ENCODE measurements around the gene ZG16B.

ZG16B gene

DNA sequence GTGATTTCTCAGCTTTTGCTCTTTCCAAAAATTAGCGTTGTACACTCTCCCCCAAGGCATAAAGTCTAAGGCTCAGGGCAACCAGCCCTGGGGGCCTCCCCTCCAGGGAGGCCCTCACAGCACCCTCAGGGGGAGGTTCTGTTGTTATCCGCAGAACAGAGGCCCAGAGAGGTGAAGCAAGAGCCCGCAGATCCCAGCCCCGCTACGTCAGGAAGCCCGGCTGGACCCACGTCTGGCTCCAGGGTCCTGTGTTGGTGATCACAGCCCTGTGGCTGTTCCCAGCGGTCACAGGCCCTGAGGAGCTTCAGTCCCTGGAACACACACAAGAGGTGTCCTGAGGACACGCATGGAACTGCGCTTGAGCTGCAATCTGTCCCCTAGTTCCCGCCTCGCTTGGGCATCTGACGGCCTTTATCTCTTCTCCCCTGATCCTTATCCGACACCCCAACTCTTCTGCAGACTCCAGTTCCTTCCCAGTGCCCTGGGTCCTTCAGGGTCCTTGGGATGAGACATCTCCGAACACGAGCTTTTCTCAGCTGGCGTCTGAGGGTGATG, 1.1 kb upstream of the ZG16B start:
- CTCF ChIA-PET, result no interaction called here
- TF ChIP-seq ARNT (IDR thresholded peaks at IDR 0.05) (no peak), ELF4 (IDR thresholded peaks at IDR 0.05) (no peak), LEF1 (IDR thresholded peaks at IDR 0.05; ENCODE audit: borderline replicate concordance) (no peak), FOXK2 (IDR thresholded peaks at IDR 0.05) (no peak), SP1 (IDR thresholded peaks at IDR 0.05) (no peak), FOXM1 (IDR thresholded peaks at IDR 0.05; ENCODE audit: borderline replicate concordance) (no peak), CTBP1 (IDR thresholded peaks at IDR 0.05; ENCODE audit: borderline replicate concordance) (no peak), L3MBTL2 (conservative IDR thresholded peaks at IDR 0.05) (no peak), HDGF (IDR thresholded peaks at IDR 0.05; ENCODE audit: borderline replicate concordance) (no peak), BHLHE40 (IDR thresholded peaks at IDR 0.05; ENCODE audit: borderline replicate concordance) (no peak), SUZ12 (IDR thresholded peaks at IDR 0.05) (no peak), ZNF384 (IDR thresholded peaks at IDR 0.05) (no peak), TARDBP (IDR thresholded peaks at IDR 0.05) (no peak), FOXA1 (IDR thresholded peaks at IDR 0.05) (no peak), NFRKB (IDR thresholded peaks at IDR 0.05) (no peak)
- TF ChIP-seq, protein P1, sequence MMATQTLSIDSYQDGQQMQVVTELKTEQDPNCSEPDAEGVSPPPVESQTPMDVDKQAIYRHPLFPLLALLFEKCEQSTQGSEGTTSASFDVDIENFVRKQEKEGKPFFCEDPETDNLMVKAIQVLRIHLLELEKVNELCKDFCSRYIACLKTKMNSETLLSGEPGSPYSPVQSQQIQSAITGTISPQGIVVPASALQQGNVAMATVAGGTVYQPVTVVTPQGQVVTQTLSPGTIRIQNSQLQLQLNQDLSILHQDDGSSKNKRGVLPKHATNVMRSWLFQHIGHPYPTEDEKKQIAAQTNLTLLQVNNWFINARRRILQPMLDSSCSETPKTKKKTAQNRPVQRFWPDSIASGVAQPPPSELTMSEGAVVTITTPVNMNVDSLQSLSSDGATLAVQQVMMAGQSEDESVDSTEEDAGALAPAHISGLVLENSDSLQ (IDR thresholded peaks at IDR 0.05), result no peak
- no peak for DNase-seq (ENCODE audit: extremely low spot score)
- POLR2A ChIA-PET, result no interaction called here

DNA sequence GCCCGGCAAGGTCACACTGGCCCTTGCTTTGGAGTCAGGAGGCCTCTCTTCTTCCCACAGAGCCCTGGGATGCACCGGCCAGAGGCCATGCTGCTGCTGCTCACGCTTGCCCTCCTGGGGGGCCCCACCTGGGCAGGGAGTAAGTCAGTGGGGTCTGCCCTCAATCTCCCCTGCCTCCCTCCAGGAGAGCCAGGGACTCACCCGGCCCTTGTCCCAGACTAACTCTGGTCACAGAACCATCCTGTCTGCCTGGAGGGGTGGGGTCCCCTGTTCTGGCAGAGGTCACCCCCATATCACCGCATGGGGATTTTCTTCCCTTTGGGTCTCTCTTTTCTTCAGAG, 222 bp downstream of the ZG16B start:
- DNase-seq (ENCODE audit: extremely low spot score), result no peak
- CTCF ChIA-PET, result interaction anchor here (0.8 kb wide), 1 partner anchor 9 kb away, joined by 4 read pairs; no protein-coding TSS in a partner anchor
- TF ChIP-seq, protein P1 (IDR thresholded peaks at IDR 0.05), result no peak
- TF ChIP-seq LEF1 (IDR thresholded peaks at IDR 0.05; ENCODE audit: borderline replicate concordance) (no peak), FOXK2 (IDR thresholded peaks at IDR 0.05) (no peak), BHLHE40 (IDR thresholded peaks at IDR 0.05; ENCODE audit: borderline replicate concordance) (no peak), CTBP1 (IDR thresholded peaks at IDR 0.05; ENCODE audit: borderline replicate concordance) (no peak), FOXM1 (IDR thresholded peaks at IDR 0.05; ENCODE audit: borderline replicate concordance) (no peak), FOXA1 (IDR thresholded peaks at IDR 0.05) (no peak), NFRKB (IDR thresholded peaks at IDR 0.05) (no peak), HDGF (IDR thresholded peaks at IDR 0.05; ENCODE audit: borderline replicate concordance) (no peak), ARNT (IDR thresholded peaks at IDR 0.05) (no peak), ZNF384 (IDR thresholded peaks at IDR 0.05) (no peak)
- POLR2A ChIA-PET, result no interaction called here

DNA sequence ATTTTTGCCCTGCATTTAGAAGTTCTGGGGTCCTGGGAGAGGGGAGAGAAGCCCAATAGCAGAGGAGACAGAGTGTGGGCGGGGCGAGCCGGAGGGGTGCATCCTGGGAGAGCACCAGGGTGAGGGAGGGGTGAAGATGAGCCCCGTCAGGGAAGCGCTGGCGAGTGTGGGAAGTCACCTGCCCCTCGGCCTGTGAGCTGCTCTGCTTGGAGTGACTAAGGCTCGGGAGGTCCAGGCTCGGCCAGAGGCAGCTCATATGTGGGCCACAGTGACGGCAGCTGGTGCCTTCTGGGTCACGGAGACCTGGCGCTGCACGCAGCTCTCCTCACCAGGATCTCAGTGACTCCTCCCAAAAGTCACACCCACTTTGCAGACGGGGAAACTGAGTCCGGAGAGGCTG, 1.1 kb downstream of the ZG16B start:
- CTCF ChIA-PET, result no interaction called here
- POLR2A ChIA-PET, result no interaction called here
- TF ChIP-seq, protein P1 (IDR thresholded peaks at IDR 0.05), result no peak
- no peak for TF ChIP-seq LEF1 (IDR thresholded peaks at IDR 0.05; ENCODE audit: borderline replicate concordance)
- no peak for TF ChIP-seq FOXK2 (IDR thresholded peaks at IDR 0.05)
- no peak for TF ChIP-seq SP1 (IDR thresholded peaks at IDR 0.05)
- no peak for TF ChIP-seq ARNT (IDR thresholded peaks at IDR 0.05)
- no peak for TF ChIP-seq CTBP1 (IDR thresholded peaks at IDR 0.05; ENCODE audit: borderline replicate concordance)
- TF ChIP-seq TARDBP (IDR thresholded peaks at IDR 0.05), result no peak
- no peak for TF ChIP-seq SUZ12 (IDR thresholded peaks at IDR 0.05)
- no peak for TF ChIP-seq FOXA1 (IDR thresholded peaks at IDR 0.05)
- TF ChIP-seq ZNF384 (IDR thresholded peaks at IDR 0.05), result no peak
- TF ChIP-seq HDGF (IDR thresholded peaks at IDR 0.05; ENCODE audit: borderline replicate concordance), result no peak
- no peak for TF ChIP-seq L3MBTL2 (conservative IDR thresholded peaks at IDR 0.05)
- no peak for TF ChIP-seq NFRKB (IDR thresholded peaks at IDR 0.05)
- DNase-seq (ENCODE audit: extremely low spot score), result no peak

DNA sequence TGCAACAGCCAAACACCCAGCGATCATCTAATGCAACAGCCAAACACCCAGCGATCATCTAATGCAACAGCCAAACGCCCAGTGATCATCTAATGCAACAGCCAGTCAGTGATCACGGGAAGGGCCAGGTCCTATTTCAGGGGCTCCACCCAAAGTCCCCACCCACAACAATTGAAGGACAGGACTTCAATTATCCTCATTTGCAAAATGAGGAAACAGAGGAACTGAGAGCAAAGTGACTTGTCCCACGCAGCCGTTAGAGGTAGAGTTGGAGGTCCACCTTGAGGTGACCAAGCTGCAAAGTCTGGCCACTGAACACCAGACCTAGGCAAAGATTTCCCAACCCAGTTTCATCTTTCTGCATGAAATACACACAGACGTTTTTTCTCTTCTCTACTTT, 3.7 kb downstream of the ZG16B start:
- TF ChIP-seq SP1 (IDR thresholded peaks at IDR 0.05) (no peak), ARNT (IDR thresholded peaks at IDR 0.05) (no peak), L3MBTL2 (conservative IDR thresholded peaks at IDR 0.05) (no peak), FOXM1 (IDR thresholded peaks at IDR 0.05; ENCODE audit: borderline replicate concordance) (no peak)
- no peak for DNase-seq (ENCODE audit: extremely low spot score)
- ChIA-PET POLR2A (no interaction called here), CTCF (no interaction called here)

DNA sequence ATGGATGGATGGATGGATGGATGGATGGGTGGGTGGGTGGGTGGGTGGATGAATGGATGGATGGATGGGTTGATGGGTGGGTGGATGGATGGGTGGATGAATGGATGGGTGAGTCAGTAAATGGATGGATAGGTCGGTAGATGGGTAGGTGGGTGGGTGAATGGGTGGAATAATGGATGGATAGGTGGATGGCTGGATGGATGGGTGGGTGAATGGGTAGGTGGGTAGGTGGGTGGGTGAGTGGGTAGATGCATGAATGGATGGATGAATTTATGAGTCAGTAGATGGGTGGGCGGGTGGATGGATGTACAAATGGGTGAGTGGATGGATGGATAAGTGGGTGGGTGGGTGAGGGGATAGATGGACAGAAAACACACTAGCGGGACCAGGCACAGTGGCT, 4.9 kb downstream of the ZG16B start:
- ChIA-PET POLR2A (no interaction called here), CTCF (no interaction called here)
- DNase-seq (ENCODE audit: extremely low spot score), result no peak
- TF ChIP-seq TARDBP (IDR thresholded peaks at IDR 0.05) (no peak), SP1 (IDR thresholded peaks at IDR 0.05) (no peak), ELF4 (IDR thresholded peaks at IDR 0.05) (no peak), CTBP1 (IDR thresholded peaks at IDR 0.05; ENCODE audit: borderline replicate concordance) (no peak), NFRKB (IDR thresholded peaks at IDR 0.05) (no peak)

DNA sequence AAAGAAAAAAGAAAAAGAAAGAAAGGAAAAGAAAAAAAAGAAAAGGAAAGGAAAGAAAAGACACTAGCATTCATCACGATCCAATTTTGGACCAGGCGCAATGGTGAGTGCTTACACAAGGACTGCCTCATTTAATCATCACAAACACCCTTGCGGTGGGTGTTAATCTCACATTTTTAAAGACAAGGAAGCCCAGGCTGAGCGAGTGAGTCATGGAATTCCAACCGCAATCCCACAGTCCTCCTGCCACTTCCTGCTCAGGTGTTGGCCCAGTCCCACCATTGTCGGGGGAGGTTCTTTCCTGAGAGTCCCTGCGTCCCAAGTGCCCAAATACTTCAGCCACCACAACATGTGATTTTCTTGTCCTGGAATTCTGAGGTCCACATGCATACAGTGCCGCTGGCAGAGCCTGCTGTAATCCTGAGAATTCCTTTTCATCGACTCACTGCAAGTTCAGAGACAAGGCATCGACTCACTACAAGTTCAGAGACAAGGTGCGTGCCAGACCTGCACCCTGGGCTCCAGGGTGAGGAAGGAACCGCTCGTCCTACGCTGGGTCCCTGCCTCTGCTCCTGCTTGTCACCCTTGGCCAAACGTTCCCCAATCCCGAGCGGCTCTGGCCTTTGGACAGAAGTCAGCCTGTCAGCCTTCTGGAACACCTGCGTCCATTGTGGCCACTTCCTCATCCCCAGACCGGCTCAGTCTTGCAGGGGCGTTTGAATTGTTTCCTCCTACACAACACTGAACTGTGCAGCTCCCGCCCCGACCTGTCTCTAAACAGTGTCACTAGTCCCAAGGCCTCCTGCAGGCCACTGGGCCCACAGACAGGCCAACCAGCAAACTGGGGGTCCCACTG, 5.8 kb downstream of the ZG16B start:
- ChIA-PET CTCF (no interaction called here), POLR2A (no interaction called here)
- DNase-seq (ENCODE audit: extremely low spot score), result no peak
- no peak for TF ChIP-seq SP1 (IDR thresholded peaks at IDR 0.05)
- no peak for TF ChIP-seq L3MBTL2 (conservative IDR thresholded peaks at IDR 0.05)
- TF ChIP-seq FOXM1 (IDR thresholded peaks at IDR 0.05; ENCODE audit: borderline replicate concordance), result no peak
- no peak for TF ChIP-seq FOXA1 (IDR thresholded peaks at IDR 0.05)
- TF ChIP-seq ELF4 (IDR thresholded peaks at IDR 0.05), result no peak
- TF ChIP-seq NFRKB (IDR thresholded peaks at IDR 0.05), result no peak
- no peak for TF ChIP-seq HDGF (IDR thresholded peaks at IDR 0.05; ENCODE audit: borderline replicate concordance)
- TF ChIP-seq CTBP1 (IDR thresholded peaks at IDR 0.05; ENCODE audit: borderline replicate concordance), result no peak
- no peak for TF ChIP-seq ZNF384 (IDR thresholded peaks at IDR 0.05)
- no peak for TF ChIP-seq BHLHE40 (IDR thresholded peaks at IDR 0.05; ENCODE audit: borderline replicate concordance)
- TF ChIP-seq FOXK2 (IDR thresholded peaks at IDR 0.05), result no peak
- TF ChIP-seq ARNT (IDR thresholded peaks at IDR 0.05), result no peak
- TF ChIP-seq, protein P1 (IDR thresholded peaks at IDR 0.05), result no peak
- no peak for TF ChIP-seq SUZ12 (IDR thresholded peaks at IDR 0.05)
- TF ChIP-seq TARDBP (IDR thresholded peaks at IDR 0.05), result no peak
- no peak for TF ChIP-seq LEF1 (IDR thresholded peaks at IDR 0.05; ENCODE audit: borderline replicate concordance)

Measured in HEK293T (cell line).